ENCODE data around the gene ZNF502. TPM values are rescaled to one million over a fixed set of nuclear protein-coding genes. Genes with fewer than 3 reads are reported as not detected.
"Not testable (repeated sequence)": the region's sequence is repeated elsewhere in the genome, so short reads cannot be mapped to it uniquely, and the experiment has no call there.

Gene ZNF502
- total RNA-seq (1 to 10 TPM in 1 of 2 donors, under 1 TPM in 1; 0.91 to 2.2 TPM), total RNA-seq (4.1 to 7.1 reads per million in 2 donors)

- ATAC-seq, result peak; percentile 82
- Mint-ChIP-seq H3K4me3 (peak within 1 kb of the TSS; percentile 86), H3K27me3 (no peaks in the 10 kb centered on the region), H3K4me1 (no peaks in the 10 kb centered on the region), H3K36me3 (ENCODE audit: low read depth) (no peaks in the 10 kb centered on the region), H3K27ac (peak within 1 kb of the TSS; percentile 85)
- H3K9me3 ChIP-seq (ENCODE audit: control insufficient read depth, low read length, poor library complexity, severe bottlenecking), result no peaks in the 10 kb centered on the region
- peak; percentile 10 to 22 (median 10) for DNase-seq
Observed at GRCh38 chr3:44712455-44713075, at the start of gene ZNF502. TSS of gene ZNF502 (plus strand) at chr3:44712660. CDS start at chr3:44720262, 7,602 bp downstream.

DNA sequence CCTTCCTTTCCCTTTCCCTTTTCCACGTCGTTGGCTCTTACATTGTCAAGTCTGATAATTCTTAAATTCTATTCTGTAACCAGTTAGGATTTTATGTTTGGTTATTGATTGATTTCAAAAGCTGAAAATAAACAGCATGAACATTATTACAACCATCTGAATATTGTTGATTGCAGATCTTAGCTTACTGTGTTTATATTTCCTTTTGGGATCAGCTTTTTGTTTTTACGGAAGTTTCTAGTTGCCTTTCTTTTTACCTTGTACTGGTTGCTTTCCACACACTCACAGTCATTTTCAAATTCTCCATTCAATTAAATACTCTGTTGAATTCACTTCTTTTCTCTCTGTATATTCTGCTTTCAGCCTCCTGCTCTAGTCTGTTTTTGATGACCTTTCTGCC, 47.3 kb upstream of the ZNF502 start:
- no peak for ATAC-seq
- no peaks in the 10 kb centered on the region for H3K27me3 Mint-ChIP-seq

DNA sequence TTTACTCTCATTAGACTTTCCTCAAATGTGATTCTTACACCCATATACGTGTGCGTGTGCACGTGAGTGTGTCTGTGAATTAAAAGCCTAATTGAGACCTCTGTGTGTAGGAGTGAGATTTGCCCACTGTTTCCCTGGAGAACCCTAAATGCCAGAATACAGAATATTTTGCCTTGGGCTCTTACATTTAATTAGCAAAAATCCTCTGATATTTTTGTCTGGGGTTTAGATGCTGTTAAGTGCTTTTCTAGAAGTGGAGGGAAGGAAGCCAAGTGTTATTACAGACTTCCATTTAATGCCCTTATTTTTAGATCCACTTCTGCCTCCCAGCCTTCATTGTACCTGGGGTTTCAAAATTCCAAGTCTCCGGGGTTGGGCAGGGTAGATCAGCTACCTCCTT, 46.1 kb upstream of the ZNF502 start:
- peaks cover 9% of the 10 kb centered on the region for H3K9me3 ChIP-seq (ENCODE audit: control insufficient read depth, low read length, poor library complexity, severe bottlenecking)
- no peaks in the 10 kb centered on the region for H3K27me3 Mint-ChIP-seq
- H3K36me3 Mint-ChIP-seq (ENCODE audit: low read depth), result no peaks in the 10 kb centered on the region
- no peak overlapping the region for H3K27ac Mint-ChIP-seq
- H3K4me1 Mint-ChIP-seq, result no peaks in the 10 kb centered on the region
- DNase-seq (no peak), ATAC-seq (no peak)
- H3K4me3 Mint-ChIP-seq, result no peak overlapping the region

More for the DNA sequence above, 47.3 kb upstream of the ZNF502 start:
- Mint-ChIP-seq H3K4me3 (no peak overlapping the region), H3K4me1 (no peaks in the 10 kb centered on the region), H3K27ac (no peak overlapping the region), H3K36me3 (ENCODE audit: low read depth) (no peaks in the 10 kb centered on the region)
- DNase-seq, result no peak
- peaks cover 9% of the 10 kb centered on the region for H3K9me3 ChIP-seq (ENCODE audit: control insufficient read depth, low read length, poor library complexity, severe bottlenecking)

GRCh38 chr3:44669760-44670159, 42.7 kb upstream of the ZNF502 start:
- no peak for ATAC-seq
- H3K36me3 Mint-ChIP-seq (ENCODE audit: low read depth), result peaks cover 2% of the 10 kb centered on the region
- peaks cover 5% of the 10 kb centered on the region for H3K9me3 ChIP-seq (ENCODE audit: control insufficient read depth, low read length, poor library complexity, severe bottlenecking)

GRCh38 chr3:44673466-44673865, 39.0 kb upstream of the ZNF502 start:
- H3K36me3 Mint-ChIP-seq (ENCODE audit: low read depth); H3K4me1 Mint-ChIP-seq; H3K27me3 Mint-ChIP-seq; DNase-seq; H3K27ac Mint-ChIP-seq; H3K9me3 ChIP-seq (ENCODE audit: control insufficient read depth, low read length, poor library complexity, severe bottlenecking); H3K4me3 Mint-ChIP-seq; ATAC-seq: not testable (repeated sequence)

More at GRCh38 chr3:44669760-44670159, 42.7 kb upstream of the ZNF502 start:
- Mint-ChIP-seq H3K27ac (no peak overlapping the region), H3K4me1 (no peaks in the 10 kb centered on the region), H3K27me3 (no peaks in the 10 kb centered on the region), H3K4me3 (no peak overlapping the region)
- DNase-seq, result no peak

- Mint-ChIP-seq H3K4me3 (no peak overlapping the region), H3K27me3 (no peaks in the 10 kb centered on the region), H3K4me1 (no peaks in the 10 kb centered on the region), H3K36me3 (ENCODE audit: low read depth) (peaks cover 2% of the 10 kb centered on the region), H3K27ac (no peak overlapping the region)
- no peaks in the 10 kb centered on the region for H3K9me3 ChIP-seq (ENCODE audit: control insufficient read depth, low read length, poor library complexity, severe bottlenecking)
- no peak for DNase-seq
- no peak for ATAC-seq
Observed at GRCh38 chr3:44674211-44674610, 38.2 kb upstream of the ZNF502 start.

- no peaks in the 10 kb centered on the region for H3K9me3 ChIP-seq (ENCODE audit: control insufficient read depth, low read length, poor library complexity, severe bottlenecking)
- no peaks in the 10 kb centered on the region for H3K4me1 Mint-ChIP-seq
- no peak for DNase-seq
- no peak overlapping the region for H3K27ac Mint-ChIP-seq
- H3K27me3 Mint-ChIP-seq, result no peaks in the 10 kb centered on the region
- H3K36me3 Mint-ChIP-seq (ENCODE audit: low read depth), result peaks cover 2% of the 10 kb centered on the region
- no peak overlapping the region for H3K4me3 Mint-ChIP-seq
- ATAC-seq, result no peak
Observed at GRCh38 chr3:44678480-44679116, 33.9 kb upstream of the ZNF502 start.

DNA sequence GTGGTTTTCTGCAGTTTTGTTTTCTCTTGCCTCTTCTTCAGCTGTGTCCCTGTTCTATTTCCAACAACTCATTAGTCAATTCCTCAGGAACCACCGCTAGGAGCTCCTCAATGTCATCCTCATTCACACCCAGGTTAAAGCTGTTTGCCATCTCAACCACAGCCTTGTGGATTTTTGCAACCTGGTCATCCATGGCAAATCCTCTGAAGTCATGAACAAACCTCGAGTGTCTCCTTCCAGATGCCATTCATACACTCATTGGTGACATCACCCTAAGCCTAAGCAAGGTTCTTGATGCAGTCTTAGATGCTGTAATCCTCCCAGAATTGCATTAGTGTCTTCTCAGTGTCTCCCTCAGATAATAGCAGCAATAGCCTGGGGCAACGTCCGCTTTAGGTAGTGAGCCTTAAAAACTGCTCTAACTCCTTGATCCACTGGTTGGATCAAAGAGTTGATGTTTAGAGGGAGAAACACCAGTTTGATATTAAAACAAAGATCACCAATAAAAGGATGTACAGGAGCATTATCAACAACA, 31.5 kb upstream of the ZNF502 start:
- H3K9me3 ChIP-seq (ENCODE audit: control insufficient read depth, low read length, poor library complexity, severe bottlenecking), result no peaks in the 10 kb centered on the region
- no peak overlapping the region for H3K27ac Mint-ChIP-seq
- H3K4me1 Mint-ChIP-seq, result peaks cover 3% of the 10 kb centered on the region
- no peak overlapping the region for H3K4me3 Mint-ChIP-seq
- ATAC-seq (no peak), DNase-seq (no peak)
- H3K27me3 Mint-ChIP-seq, result no peaks in the 10 kb centered on the region
- H3K36me3 Mint-ChIP-seq (ENCODE audit: low read depth), result no peaks in the 10 kb centered on the region

- Mint-ChIP-seq H3K36me3 (ENCODE audit: low read depth) (no peaks in the 10 kb centered on the region), H3K4me1 (peaks cover 3% of the 10 kb centered on the region), H3K4me3 (no peak overlapping the region), H3K27me3 (no peaks in the 10 kb centered on the region), H3K27ac (no peak overlapping the region)
- H3K9me3 ChIP-seq (ENCODE audit: control insufficient read depth, low read length, poor library complexity, severe bottlenecking), result no peaks in the 10 kb centered on the region
- DNase-seq (no peak), ATAC-seq (no peak)
Observed at GRCh38 chr3:44682182-44682896, 30.1 kb upstream of the ZNF502 start.

DNA sequence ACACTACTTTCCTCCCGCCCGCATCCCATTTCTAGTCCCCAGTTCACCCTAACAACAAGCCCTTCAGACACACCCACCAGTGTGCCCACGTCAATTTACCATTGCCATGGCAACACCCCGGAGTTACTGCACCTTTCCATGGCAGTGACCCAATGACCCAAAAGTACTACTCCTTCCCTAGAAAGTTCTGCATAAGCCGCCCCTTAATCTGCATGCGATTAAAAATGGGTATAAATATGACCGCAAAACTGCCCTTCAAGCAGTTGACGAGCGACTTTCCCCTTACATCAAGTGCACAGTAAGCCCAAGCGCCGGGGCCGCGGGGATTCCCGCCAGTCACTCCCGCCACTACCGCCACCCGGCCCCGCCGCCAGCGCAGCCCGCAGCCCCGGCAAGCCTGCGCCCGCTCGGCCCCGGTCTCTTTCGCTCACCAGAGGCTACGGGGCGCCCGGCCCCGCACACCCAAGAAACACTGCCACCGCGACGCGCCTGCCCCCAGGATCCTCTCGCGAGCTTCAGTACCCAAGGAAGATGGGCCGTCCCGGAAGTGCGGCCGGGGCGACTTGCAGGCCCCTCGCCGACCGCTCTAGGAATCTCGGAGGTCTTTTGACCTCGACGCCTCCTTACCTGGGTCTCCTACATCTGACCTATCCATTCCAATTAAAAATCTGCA, 27.2 kb upstream of the ZNF502 start:
- DNase-seq, result peak in 1 of 3 donors; percentile 6
- Mint-ChIP-seq H3K36me3 (ENCODE audit: low read depth) (no peaks in the 10 kb centered on the region), H3K4me1 (peaks cover 3% of the 10 kb centered on the region), H3K4me3 (peak overlapping the region; percentile 88), H3K27me3 (peaks cover 8% of the 10 kb centered on the region), H3K27ac (peak overlapping the region; percentile 1)
- ATAC-seq, result peak; percentile 76
- no peaks in the 10 kb centered on the region for H3K9me3 ChIP-seq (ENCODE audit: control insufficient read depth, low read length, poor library complexity, severe bottlenecking)

- Mint-ChIP-seq H3K4me1 (peaks cover 3% of the 10 kb centered on the region), H3K36me3 (ENCODE audit: low read depth) (no peaks in the 10 kb centered on the region), H3K27ac (no peak overlapping the region), H3K27me3 (peaks cover 15% of the 10 kb centered on the region), H3K4me3 (no peak overlapping the region)
- no peak for ATAC-seq
- H3K9me3 ChIP-seq (ENCODE audit: control insufficient read depth, low read length, poor library complexity, severe bottlenecking), result peaks cover 3% of the 10 kb centered on the region
- no peak for DNase-seq
Observed at GRCh38 chr3:44687898-44688297, 24.6 kb upstream of the ZNF502 start.

DNA sequence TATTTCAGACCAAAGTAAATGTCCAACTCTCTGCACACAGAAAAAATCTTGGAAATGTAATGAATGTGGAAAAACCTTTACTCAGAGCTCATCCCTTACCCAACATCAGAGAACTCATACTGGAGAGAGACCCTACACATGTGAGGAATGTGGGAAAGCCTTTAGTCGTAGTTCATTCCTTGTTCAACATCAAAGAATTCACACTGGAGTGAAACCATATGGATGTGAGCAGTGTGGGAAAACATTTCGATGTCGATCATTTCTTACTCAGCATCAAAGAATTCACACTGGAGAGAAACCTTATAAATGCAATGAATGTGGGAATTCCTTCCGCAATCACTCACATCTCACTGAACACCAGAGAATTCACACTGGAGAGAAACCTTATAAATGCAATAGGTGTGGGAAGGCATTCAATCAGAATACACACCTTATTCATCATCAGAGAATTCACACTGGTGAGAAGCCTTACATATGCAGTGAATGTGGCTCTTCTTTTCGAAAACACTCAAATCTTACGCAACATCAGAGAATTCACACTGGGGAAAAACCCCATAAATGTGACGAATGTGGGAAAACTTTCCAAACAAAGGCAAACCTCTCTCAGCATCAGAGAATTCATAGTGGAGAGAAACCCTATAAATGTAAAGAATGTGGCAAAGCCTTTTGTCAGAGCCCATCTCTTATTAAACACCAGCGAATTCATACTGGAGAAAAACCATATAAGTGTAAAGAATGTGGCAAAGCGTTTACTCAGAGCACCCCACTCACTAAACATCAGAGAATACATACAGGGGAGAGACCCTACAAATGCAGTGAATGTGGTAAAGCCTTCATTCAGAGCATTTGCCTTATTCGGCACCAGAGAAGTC, 9.0 kb downstream of the ZNF502 start:
- ATAC-seq, result no peak
- no peak overlapping the region for H3K27ac Mint-ChIP-seq
- H3K4me1 Mint-ChIP-seq, result no peaks in the 10 kb centered on the region
- H3K9me3 ChIP-seq (ENCODE audit: control insufficient read depth, low read length, poor library complexity, severe bottlenecking), result peaks cover 51% of the 10 kb centered on the region
- DNase-seq, result no peak
- no peaks in the 10 kb centered on the region for H3K27me3 Mint-ChIP-seq
- H3K4me3 Mint-ChIP-seq, result no peak overlapping the region
- peaks cover 3% of the 10 kb centered on the region for H3K36me3 Mint-ChIP-seq (ENCODE audit: low read depth)
